ENCODE measurements around the gene PGLYRP4.

PGLYRP4 gene

DNA sequence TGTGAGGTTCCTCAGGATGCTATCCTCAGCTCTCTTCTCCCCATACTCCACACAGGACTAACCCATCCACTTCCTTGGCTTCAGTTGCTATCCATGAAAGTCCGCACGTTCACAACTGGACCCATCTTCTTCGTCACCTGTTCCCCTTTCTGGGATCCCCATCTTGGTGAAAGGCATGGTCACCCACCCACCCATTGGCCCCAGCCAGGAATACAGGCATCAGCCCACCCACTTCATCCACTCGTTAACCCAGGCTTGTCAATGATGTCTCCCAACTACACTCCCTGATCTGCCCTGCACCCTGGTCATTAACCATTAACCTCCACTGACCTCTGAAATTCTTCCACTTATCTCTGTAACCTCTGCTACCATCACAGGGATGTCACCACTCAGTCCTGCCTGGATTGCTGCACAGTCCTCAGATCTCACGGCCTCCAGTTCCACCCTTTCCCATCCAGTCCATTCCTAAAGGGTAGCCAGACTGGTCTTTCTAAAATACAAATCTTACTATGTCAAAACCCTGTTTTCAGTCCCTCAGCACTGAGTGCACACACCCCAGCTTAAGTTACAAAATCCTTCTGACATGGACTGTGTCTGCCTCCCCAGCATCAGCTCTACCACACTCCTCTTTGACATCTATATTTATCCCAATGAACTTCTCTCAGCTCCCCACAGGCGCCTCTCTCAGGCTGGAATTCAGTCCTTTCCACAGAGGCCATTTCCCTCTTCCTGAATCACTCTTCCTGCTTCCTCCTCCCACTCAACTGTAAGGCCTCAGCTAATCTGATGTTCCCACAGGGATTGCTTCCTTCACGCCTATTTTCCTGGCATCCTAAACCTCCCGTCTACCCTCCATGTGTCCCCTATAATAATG, 10.4 kb downstream of the PGLYRP4 start:
- DNase-seq (no peak), ATAC-seq (ENCODE audit: insufficient read depth, low read depth) (no peak)
- H4K20me1 ChIP-seq (ENCODE audit: insufficient read depth, low read length): no peaks in the 10 kb centered on the region
- H3K4me1 ChIP-seq (ENCODE audit: insufficient read depth, low read length): no peaks in the 10 kb centered on the region
- TF ChIP-seq, protein P1, sequence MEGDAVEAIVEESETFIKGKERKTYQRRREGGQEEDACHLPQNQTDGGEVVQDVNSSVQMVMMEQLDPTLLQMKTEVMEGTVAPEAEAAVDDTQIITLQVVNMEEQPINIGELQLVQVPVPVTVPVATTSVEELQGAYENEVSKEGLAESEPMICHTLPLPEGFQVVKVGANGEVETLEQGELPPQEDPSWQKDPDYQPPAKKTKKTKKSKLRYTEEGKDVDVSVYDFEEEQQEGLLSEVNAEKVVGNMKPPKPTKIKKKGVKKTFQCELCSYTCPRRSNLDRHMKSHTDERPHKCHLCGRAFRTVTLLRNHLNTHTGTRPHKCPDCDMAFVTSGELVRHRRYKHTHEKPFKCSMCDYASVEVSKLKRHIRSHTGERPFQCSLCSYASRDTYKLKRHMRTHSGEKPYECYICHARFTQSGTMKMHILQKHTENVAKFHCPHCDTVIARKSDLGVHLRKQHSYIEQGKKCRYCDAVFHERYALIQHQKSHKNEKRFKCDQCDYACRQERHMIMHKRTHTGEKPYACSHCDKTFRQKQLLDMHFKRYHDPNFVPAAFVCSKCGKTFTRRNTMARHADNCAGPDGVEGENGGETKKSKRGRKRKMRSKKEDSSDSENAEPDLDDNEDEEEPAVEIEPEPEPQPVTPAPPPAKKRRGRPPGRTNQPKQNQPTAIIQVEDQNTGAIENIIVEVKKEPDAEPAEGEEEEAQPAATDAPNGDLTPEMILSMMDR (IDR thresholded peaks at IDR 0.05; ENCODE audit: borderline replicate concordance, extremely low read depth, low read length, poor library complexity, severe bottlenecking): no peak
- no peak for TF ChIP-seq EZH2 (IDR thresholded peaks at IDR 0.05; ENCODE audit: borderline replicate concordance, low read depth, low read length, severe bottlenecking)
- H3K27ac ChIP-seq (ENCODE audit: low read length): no peak overlapping the region
- H3K9ac ChIP-seq (ENCODE audit: low read depth, low read length): no peak overlapping the region
- H3K9me3 ChIP-seq (ENCODE audit: insufficient read depth, low read length, severe bottlenecking): no peaks in the 10 kb centered on the region
- H3K36me3 ChIP-seq (ENCODE audit: insufficient read depth, low read length): no peaks in the 10 kb centered on the region
- no peak overlapping the region for H3K4me2 ChIP-seq (ENCODE audit: insufficient read depth, low read length)
- H3K4me3 ChIP-seq (ENCODE audit: low read depth in 1 of 2, low read length in 2 of 2): no peak overlapping the region
- peaks cover 7% of the 10 kb centered on the region for H3K27me3 ChIP-seq (ENCODE audit: insufficient read depth, low read length, poor library complexity)
- H2AFZ ChIP-seq (ENCODE audit: low read depth, low read length): no peak overlapping the region
- no peaks in the 10 kb centered on the region for H3K79me2 ChIP-seq (ENCODE audit: insufficient read depth, low read length)

DNA sequence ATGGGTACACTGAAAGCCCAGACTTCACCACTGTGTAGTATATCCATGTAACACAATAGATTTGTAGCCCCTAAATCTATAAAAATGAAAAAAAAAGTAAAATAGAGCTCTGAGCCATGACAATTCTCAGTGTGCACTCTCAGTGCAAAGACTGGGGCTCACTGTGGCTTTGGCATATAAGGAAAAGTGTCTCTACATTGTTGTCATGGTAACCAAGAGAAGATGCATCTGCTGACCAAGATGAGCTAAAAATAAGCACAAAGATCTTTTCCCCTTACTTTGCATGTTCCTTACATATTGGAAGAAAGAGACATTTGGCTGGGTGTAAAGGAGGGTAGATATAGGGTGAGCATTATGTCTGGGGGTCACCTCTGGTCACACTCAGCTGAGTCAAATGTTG, 12.0 kb downstream of the PGLYRP4 start:
- Histone ChIP-seq H3K27me3 (ENCODE audit: insufficient read depth, low read length, poor library complexity) (peaks cover 5% of the 10 kb centered on the region), H3K27ac (ENCODE audit: low read length) (no peak overlapping the region), H3K36me3 (ENCODE audit: insufficient read depth, low read length) (no peaks in the 10 kb centered on the region), H3K4me3 (ENCODE audit: low read depth in 1 of 2, low read length in 2 of 2) (no peak overlapping the region), H3K9ac (ENCODE audit: low read depth, low read length) (no peak overlapping the region), H2AFZ (ENCODE audit: low read depth, low read length) (no peak overlapping the region), H3K4me2 (ENCODE audit: insufficient read depth, low read length) (no peak overlapping the region), H4K20me1 (ENCODE audit: insufficient read depth, low read length) (no peaks in the 10 kb centered on the region), H3K4me1 (ENCODE audit: insufficient read depth, low read length) (no peaks in the 10 kb centered on the region), H3K9me3 (ENCODE audit: insufficient read depth, low read length, severe bottlenecking) (no peaks in the 10 kb centered on the region), H3K79me2 (ENCODE audit: insufficient read depth, low read length) (no peaks in the 10 kb centered on the region)
- ATAC-seq (ENCODE audit: insufficient read depth, low read depth) (no peak), DNase-seq (no peak)
- TF ChIP-seq, protein P1 (IDR thresholded peaks at IDR 0.05; ENCODE audit: borderline replicate concordance, extremely low read depth, low read length, poor library complexity, severe bottlenecking): no peak
- no peak for TF ChIP-seq EZH2 (IDR thresholded peaks at IDR 0.05; ENCODE audit: borderline replicate concordance, low read depth, low read length, severe bottlenecking)

DNA sequence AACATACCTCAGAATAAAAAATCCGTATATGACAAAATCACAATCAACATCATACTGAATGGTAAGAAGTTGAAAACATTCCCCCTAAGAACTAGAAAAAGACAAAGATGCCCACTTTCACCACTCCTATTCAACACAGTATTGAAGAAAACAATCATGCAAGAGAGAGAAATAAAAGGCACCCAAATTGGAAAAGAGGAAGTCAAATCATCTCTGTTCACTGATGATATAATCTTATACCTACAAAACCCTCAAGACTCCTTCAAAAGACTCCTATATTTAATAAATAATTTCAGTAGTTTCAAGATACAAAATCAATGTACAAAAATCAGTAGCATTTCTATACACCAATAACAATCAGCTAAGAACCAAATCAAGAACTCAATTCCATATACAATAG, 14.7 kb downstream of the PGLYRP4 start:
- DNase-seq: no peak
- no peak for TF ChIP-seq EZH2 (IDR thresholded peaks at IDR 0.05; ENCODE audit: borderline replicate concordance, low read depth, low read length, severe bottlenecking)
- TF ChIP-seq, protein P1 (IDR thresholded peaks at IDR 0.05; ENCODE audit: borderline replicate concordance, extremely low read depth, low read length, poor library complexity, severe bottlenecking): no peak

More for the DNA sequence above, 14.7 kb downstream of the PGLYRP4 start:
- Histone ChIP-seq H3K4me3 (ENCODE audit: low read depth in 1 of 2, low read length in 2 of 2) (no peak overlapping the region), H3K4me2 (ENCODE audit: insufficient read depth, low read length) (no peak overlapping the region), H3K27ac (ENCODE audit: low read length) (no peak overlapping the region), H3K9ac (ENCODE audit: low read depth, low read length) (no peak overlapping the region), H3K36me3 (ENCODE audit: insufficient read depth, low read length) (no peaks in the 10 kb centered on the region), H3K79me2 (ENCODE audit: insufficient read depth, low read length) (no peaks in the 10 kb centered on the region), H4K20me1 (ENCODE audit: insufficient read depth, low read length) (no peaks in the 10 kb centered on the region), H2AFZ (ENCODE audit: low read depth, low read length) (no peak overlapping the region), H3K4me1 (ENCODE audit: insufficient read depth, low read length) (no peaks in the 10 kb centered on the region), H3K9me3 (ENCODE audit: insufficient read depth, low read length, severe bottlenecking) (no peaks in the 10 kb centered on the region), H3K27me3 (ENCODE audit: insufficient read depth, low read length, poor library complexity) (peaks cover 5% of the 10 kb centered on the region)
- ATAC-seq (ENCODE audit: insufficient read depth, low read depth): no peak
